B cell (primary cell): ENCODE results near the gene SLC41A3. TPM values are rescaled to one million over a fixed set of nuclear protein-coding genes. Genes with fewer than 3 reads are reported as not detected.

Experiments
- ATAC-seq: fragments of 200-7000 bp; cut with Tn5 transposase; one replicate; pipeline ENCODE4 v1.10.0; 2021; ENCODE audit warnings: low read depth, mild to moderate bottlenecking, moderate number of reproducible peaks, moderate library complexity
- CTCF ChIA-PET: fragments of 350-600 bp; sonication (Branson Sonifier 250); formaldehyde crosslinking; loops from one replicate; lab custom pipeline; 2021; ENCODE audit warnings: antibody characterized with exemption, inconsistent platforms; lab: Charles Lee
- POLR2A ChIA-PET: fragments of 350-600 bp; sonication (Branson Sonifier 250); formaldehyde crosslinking; loops from one replicate; lab custom pipeline; 2021; ENCODE audit warnings: antibody characterized with exemption; lab: Charles Lee
- DNase-seq: peaks from one replicate; pipeline ENCODE4 v3.0.0; 2013
- H2AFZ ChIP-seq: 2 replicates; pipeline ENCODE4 v1.6.1; 2012; ENCODE audit warnings: mild to moderate bottlenecking, low read depth, low read length; ENCODE audit not compliant: insufficient read depth, poor library complexity, severe bottlenecking
- H3K27ac ChIP-seq, 2 donors: 1 replicate in 1 of 2; 2 replicates in 1 of 2; pipeline ENCODE4 v1.5.1; 2012 to 2013; ENCODE audit warnings: low read length in 2 of 2, mild to moderate bottlenecking in 2 of 2, moderate library complexity in 1 of 2
- H3K27me3 ChIP-seq, 4 experiments: fragments of 200-600 bp in 1 of 4; sonication (generic) in 1 of 4; replicated peaks in 1 of 4; 1 replicate in 2 of 4; 2 replicates in 2 of 4; pipeline versions ENCODE4 v1.6.1 to v1.7.0; 2013 to 2016; ENCODE audit warnings: low read length in 3 of 4, mild to moderate bottlenecking in 2 of 4, mixed read lengths in 1 of 4, moderate library complexity in 1 of 4; ENCODE audit not compliant: insufficient read depth in 4 of 4, control insufficient read depth in 3 of 4; ENCODE audit errors: control extremely low read depth in 1 of 4
- H3K36me3 ChIP-seq, 2 experiments: replicated peaks in 1 of 2; 1 replicate in 1 of 2; 2 replicates in 1 of 2; pipeline versions ENCODE4 v1.6.1 to v1.7.1; 2013; ENCODE audit warnings: low read length in 1 of 2; ENCODE audit not compliant: insufficient read depth in 2 of 2, control insufficient read depth in 1 of 2; ENCODE audit errors: control extremely low read depth in 1 of 2, extremely low read depth in 1 of 2
- H3K4me1 ChIP-seq, 2 donors: fragments of 200-600 bp in 1 of 2; sonication (generic) in 1 of 2; 1 replicate in 1 of 2; 2 replicates in 1 of 2; pipeline versions ENCODE4 v1.5.1 to v1.6.1; 2013 to 2017; ENCODE audit warnings: low read length in 2 of 2; ENCODE audit not compliant: control insufficient read depth in 2 of 2, insufficient read depth in 2 of 2
- H3K4me2 ChIP-seq: replicated peaks from 2 replicates; pipeline ENCODE3; 2012; ENCODE audit warnings: mild to moderate bottlenecking, low read depth, low read length; ENCODE audit not compliant: poor library complexity, severe bottlenecking
- H3K4me3 ChIP-seq, 5 experiments: fragments of 200-600 bp in 1 of 5; sonication (generic) in 1 of 5; 1 replicate in 3 of 5; 2 replicates in 2 of 5; pipeline versions ENCODE4 v1.5.1 to v1.7.0; 2011 to 2016; ENCODE audit warnings: low read length in 4 of 5, mild to moderate bottlenecking in 4 of 5, low read depth in 2 of 5, control low read depth in 1 of 5, moderate library complexity in 1 of 5; ENCODE audit not compliant: insufficient read depth in 1 of 5; ENCODE audit errors: control extremely low read depth in 1 of 5, extremely low read depth in 1 of 5
- H3K79me2 ChIP-seq: fragments of 200-600 bp; sonication (generic); one replicate; pipeline ENCODE4 v1.6.0; 2016; ENCODE audit warnings: low read length; ENCODE audit not compliant: control insufficient read depth, insufficient read depth
- H3K9ac ChIP-seq: fragments of 200-600 bp; sonication (generic); 2 replicates; pipeline ENCODE4 v1.6.1; 2017; ENCODE audit warnings: mild to moderate bottlenecking, low read length, moderate library complexity
- H3K9me3 ChIP-seq, 3 donors: one replicate each; pipeline versions ENCODE4 v1.6.1 to v1.7.1; 2013; ENCODE audit warnings: low read length in 2 of 3; ENCODE audit not compliant: control insufficient read depth in 2 of 3, insufficient read depth in 1 of 3; ENCODE audit errors: control extremely low read depth in 1 of 3
- H4K20me1 ChIP-seq: 2 replicates; pipeline ENCODE4 v1.6.0; 2012; ENCODE audit warnings: mild to moderate bottlenecking, low read length; ENCODE audit not compliant: insufficient read depth, control insufficient read depth, poor library complexity, severe bottlenecking
- H3K27ac Mint-ChIP-seq: one replicate; pipeline ENCODE4 v1.8.0; 2021; ENCODE audit warnings: mixed read lengths
- H3K27me3 Mint-ChIP-seq: one replicate; pipeline ENCODE4 v1.8.0; 2021; ENCODE audit warnings: mixed read lengths
- H3K4me1 Mint-ChIP-seq: one replicate; pipeline ENCODE4 v1.8.0; 2021; ENCODE audit warnings: mixed read lengths
- H3K4me3 Mint-ChIP-seq: one replicate; pipeline ENCODE4 v1.8.0; 2021; ENCODE audit warnings: mixed read lengths
- H3K9me3 Mint-ChIP-seq: one replicate; pipeline ENCODE4 v1.8.0; 2022; ENCODE audit warnings: mixed read lengths; ENCODE audit not compliant: insufficient read depth
- CTCF ChIP-seq: fragments of 200-600 bp; IDR thresholded peaks from one replicate; pipeline ENCODE4 v1.8.0; 2022; ENCODE audit warnings: antibody characterized with exemption, mild to moderate bottlenecking
- EZH2 ChIP-seq: IDR thresholded peaks from 2 replicates; pipeline ENCODE4 v1.6.1; 2012; ENCODE audit warnings: borderline replicate concordance, low read depth, mild to moderate bottlenecking, moderate library complexity, low read length; ENCODE audit not compliant: insufficient read depth, poor library complexity, severe bottlenecking
- WGBS: methylation state at CpG from one replicate; pipeline ENCODE4 v1.1.5; 2013; ENCODE audit warnings: missing lambda C conversion rate; ENCODE audit not compliant: insufficient coverage; 5-methylcytosine and 5-hydroxymethylcytosine counted together
- intact Hi-C: fragments of 100-400 bp; cut with micrococcal nuclease; formaldehyde crosslinking; loops from one replicate; pipeline ENCODE4 v1.10.0; 2022
- polyA minus RNA-seq: library from RNA; depleted of rRNA, polyadenylated mRNA; stranded (reverse); fragments of >200 nt; gene quantifications from 2 replicates; pipeline ENCODE4 v1.2.3, GENCODE V29; 2012
- polyA plus RNA-seq: library from polyadenylated mRNA; depleted of rRNA; stranded (reverse); fragments of >200 nt; gene quantifications from 2 replicates; pipeline ENCODE4 v1.2.3, GENCODE V29; 2012
- total RNA-seq, 2 donors: library from RNA; stranded (reverse); fragments of 120-200 nt in 1 of 2; gene quantifications; 1 replicate in 1 of 2; 2 replicates in 1 of 2; pipeline versions ENCODE4 v1.2.3 to v1.2.4, GENCODE V29; 2013 to 2022

Gene SLC41A3
- total RNA-seq (35.9 and 39.3 TPM in 2 replicates), polyA plus RNA-seq (33.5 and 34.2 TPM in 2 replicates), polyA minus RNA-seq (29.2 and 32.2 TPM in 2 replicates)
- total RNA-seq (2013) = 18.2 TPM

DNA sequence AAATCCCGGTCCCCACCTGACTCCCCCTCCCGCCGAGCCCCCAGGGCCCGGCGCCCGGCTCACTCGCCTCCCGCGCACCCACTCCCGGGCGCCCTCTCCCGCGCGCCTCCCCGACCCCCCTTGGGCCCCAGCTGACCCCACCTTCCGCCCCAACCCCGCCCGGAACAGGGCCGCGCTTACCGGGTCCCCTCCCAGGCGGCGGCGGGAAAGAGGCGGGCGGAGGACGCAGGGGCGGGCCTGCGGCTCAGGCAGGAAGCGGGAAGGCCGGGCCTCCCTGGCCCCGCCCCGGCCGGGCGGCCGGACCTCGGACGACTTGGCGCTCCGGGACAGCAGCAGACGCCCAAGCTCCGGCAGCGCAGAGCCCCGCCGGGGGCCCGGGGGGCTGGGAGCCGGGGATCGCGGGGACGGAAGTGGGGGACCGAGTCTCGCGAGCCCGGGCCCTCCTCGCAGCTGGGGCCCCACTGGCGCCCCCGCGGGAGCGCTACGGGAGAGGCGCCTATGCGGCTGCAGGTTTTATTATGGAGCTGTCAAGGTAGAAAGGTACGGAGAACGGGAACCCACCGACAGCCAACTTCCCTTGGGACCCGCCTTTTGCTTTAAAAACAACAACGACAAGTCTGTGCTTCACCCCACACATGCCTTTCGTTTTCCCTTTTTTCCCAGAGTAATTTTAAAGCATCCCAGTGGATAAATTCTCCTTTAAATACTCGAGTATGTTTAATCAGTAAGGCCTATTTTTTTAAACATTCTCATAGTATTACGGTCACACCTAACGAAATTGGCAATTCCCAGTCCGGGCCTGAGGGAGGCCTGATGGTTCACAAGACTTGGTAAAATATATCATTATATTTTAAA lies at the start of gene SLC41A3:
TSS of gene SLC41A3 (minus strand) at position 212 of the 855 bp plus-strand sequence. CDS start 15,905 bp downstream, outside the sequence.
- ATAC-seq (peak; percentile 92), DNase-seq (peak; percentile 85)
- under 1% methylated on average over 54 of the region's 72 CpGs for WGBS
- Histone ChIP-seq H3K79me2 (peaks cover 3% of the 10 kb centered on the region), H3K9me3 (no peaks in the 10 kb centered on the region), H3K36me3 (no peaks in the 10 kb centered on the region), H3K4me2 (peak within 1 kb of the TSS; percentile 91), H2AFZ (peak within 1 kb of the TSS; percentile 88), H3K4me3 (peak within 1 kb of the TSS in 4 of 5 experiments; percentile 51 to 79 (median 67)), H3K27ac (peak within 1 kb of the TSS; percentile 56 to 92), H4K20me1 (no peaks in the 10 kb centered on the region), H3K4me1 (peaks cover 13 to 15% of the 10 kb centered on the region in 2 donors), H3K9ac (peak within 1 kb of the TSS; percentile 83), H3K27me3 (no peaks in the 10 kb centered on the region)
- ChIA-PET POLR2A (no interaction called here), CTCF (interaction anchor here (1.1 kb wide), 1 partner anchor 112 kb away, joined by 3 read pairs; no protein-coding TSS in a partner anchor)
- intact Hi-C loops = loop anchor here (1.0 to 10.0 kb wide), 7 partner anchors 94 to 1671 kb away; partner anchors contain the start of genes CHCHD6, KLF15 and ZXDC
- peak within 1 kb of the TSS; percentile 87 for H3K4me3 Mint-ChIP-seq
- no peaks in the 10 kb centered on the region for H3K9me3 Mint-ChIP-seq
- no peak for TF ChIP-seq EZH2
- TF ChIP-seq CTCF = peak; percentile 68
- H3K27me3 Mint-ChIP-seq = no peaks in the 10 kb centered on the region
- H3K27ac Mint-ChIP-seq = peak within 1 kb of the TSS; percentile 87
- peaks cover 14% of the 10 kb centered on the region for H3K4me1 Mint-ChIP-seq

- Histone ChIP-seq H3K9ac (no peak overlapping the region), H3K27me3 (peaks cover 0 to 10% (median 0%) of the 10 kb centered on the region in 4 experiments), H4K20me1 (no peaks in the 10 kb centered on the region), H2AFZ (no peak overlapping the region), H3K4me3 (no peak overlapping the region), H3K4me2 (no peak overlapping the region), H3K36me3 (no peaks in the 10 kb centered on the region), H3K4me1 (no peaks in the 10 kb centered on the region), H3K27ac (no peak overlapping the region), H3K9me3 (no peaks in the 10 kb centered on the region), H3K79me2 (no peaks in the 10 kb centered on the region)
- Mint-ChIP-seq H3K27ac (no peak overlapping the region), H3K27me3 (peaks cover 30% of the 10 kb centered on the region), H3K9me3 (no peaks in the 10 kb centered on the region), H3K4me3 (no peak overlapping the region), H3K4me1 (no peaks in the 10 kb centered on the region)
- ChIA-PET CTCF (interaction anchor here (0.7 to 2.6 kb wide), 6 partner anchors 10 to 1412 kb away, joined by 3 to 16 read pairs (median 6); no protein-coding TSS in a partner anchor), POLR2A (no interaction called here)
- WGBS = 78% methylated on average over 6 of the region's 6 CpGs
- intact Hi-C loops = no loop called here
- DNase-seq (no peak), ATAC-seq (no peak)
- no peak for TF ChIP-seq CTCF
- TF ChIP-seq EZH2 = no peak
Observed at GRCh38 chr3:126133606-126134005, 49.7 kb upstream of the SLC41A3 start.
